CD1c-positive myeloid dendritic cell (primary cell): ENCODE data around the gene GAS6.
"Not testable (repeated sequence)": the region's sequence is repeated elsewhere in the genome, so short reads cannot be mapped to it uniquely, and the experiment has no call there.

ENCODE experiments used
- DNase-seq: peaks from one replicate; pipeline ENCODE4 v3.0.0-alpha.2; 2016; ENCODE audit errors: extremely low spot score

The GAS6 gene

GRCh38 chr13:113791226-113791625 is 72.7 kb downstream of the GAS6 start:
- no peak for DNase-seq

GRCh38 chr13:113789931-113790330 is 73.9 kb downstream of the GAS6 start:
- DNase-seq = not testable (repeated sequence)

GRCh38 chr13:113789167-113789566 is 74.7 kb downstream of the GAS6 start:
- DNase-seq = no peak

GRCh38 chr13:113788413-113789135 is 75.3 kb downstream of the GAS6 start:
- DNase-seq = no peak

- DNase-seq = no peak
These were observed 76.2 kb downstream of the GAS6 start for GRCh38 chr13:113787694-113788093.

GRCh38 chr13:113786262-113786841 is 77.5 kb downstream of the GAS6 start:
- peak; percentile 11 for DNase-seq

- DNase-seq = peak; percentile 22
These were observed 78.5 kb downstream of the GAS6 start for GRCh38 chr13:113785051-113786010.

- no peak for DNase-seq
These were observed 79.2 kb downstream of the GAS6 start for GRCh38 chr13:113784645-113785024.

GRCh38 chr13:113783966-113784644 is 79.8 kb downstream of the GAS6 start:
- DNase-seq = no peak

- DNase-seq = no peak
These were observed 80.5 kb downstream of the GAS6 start for GRCh38 chr13:113783200-113783881.

GRCh38 chr13:113782472-113782871 is 81.4 kb downstream of the GAS6 start:
- DNase-seq = no peak

GRCh38 chr13:113781571-113781970 is 82.3 kb downstream of the GAS6 start:
- no peak for DNase-seq

- DNase-seq = no peak
These were observed 86.3 kb downstream of the GAS6 start for GRCh38 chr13:113777311-113778260.

- no peak for DNase-seq
These were observed 87.4 kb downstream of the GAS6 start for GRCh38 chr13:113776231-113777125.

- no peak for DNase-seq
These were observed 88.3 kb downstream of the GAS6 start for GRCh38 chr13:113775451-113776145.

- DNase-seq = no peak
These were observed 89.4 kb downstream of the GAS6 start for GRCh38 chr13:113774177-113775107.

GRCh38 chr13:113771709-113772331 is 92.1 kb downstream of the GAS6 start:
- DNase-seq = no peak
